Fibroblast of mammary gland (primary cell): ENCODE results near the gene CHTOP.

Source experiments
- DNase-seq: peaks from one replicate; pipeline ENCODE4 v3.0.0-alpha.2; 2010; ENCODE audit warnings: low read depth
- H3K4me3 ChIP-seq: 2 replicates; pipeline ENCODE4 v1.5.1; 2011; ENCODE audit warnings: low read depth, mild to moderate bottlenecking, low read length, moderate library complexity; ENCODE audit not compliant: control insufficient read depth
- TF ChIP-seq, protein P1 (sequence below): conservative IDR thresholded peaks from 2 replicates; pipeline ENCODE4 v1.5.1; 2011; ENCODE audit warnings: low read depth, low read length, inconsistent platforms; ENCODE audit not compliant: control insufficient read depth, insufficient read depth

CHTOP gene

GRCh38 chr1:153597206-153597605 lies 36.7 kb upstream of the CHTOP start:
- TF ChIP-seq, protein P1, sequence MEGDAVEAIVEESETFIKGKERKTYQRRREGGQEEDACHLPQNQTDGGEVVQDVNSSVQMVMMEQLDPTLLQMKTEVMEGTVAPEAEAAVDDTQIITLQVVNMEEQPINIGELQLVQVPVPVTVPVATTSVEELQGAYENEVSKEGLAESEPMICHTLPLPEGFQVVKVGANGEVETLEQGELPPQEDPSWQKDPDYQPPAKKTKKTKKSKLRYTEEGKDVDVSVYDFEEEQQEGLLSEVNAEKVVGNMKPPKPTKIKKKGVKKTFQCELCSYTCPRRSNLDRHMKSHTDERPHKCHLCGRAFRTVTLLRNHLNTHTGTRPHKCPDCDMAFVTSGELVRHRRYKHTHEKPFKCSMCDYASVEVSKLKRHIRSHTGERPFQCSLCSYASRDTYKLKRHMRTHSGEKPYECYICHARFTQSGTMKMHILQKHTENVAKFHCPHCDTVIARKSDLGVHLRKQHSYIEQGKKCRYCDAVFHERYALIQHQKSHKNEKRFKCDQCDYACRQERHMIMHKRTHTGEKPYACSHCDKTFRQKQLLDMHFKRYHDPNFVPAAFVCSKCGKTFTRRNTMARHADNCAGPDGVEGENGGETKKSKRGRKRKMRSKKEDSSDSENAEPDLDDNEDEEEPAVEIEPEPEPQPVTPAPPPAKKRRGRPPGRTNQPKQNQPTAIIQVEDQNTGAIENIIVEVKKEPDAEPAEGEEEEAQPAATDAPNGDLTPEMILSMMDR, result no peak
- no peak overlapping the region for H3K4me3 ChIP-seq
- DNase-seq, result peak; percentile 94

- H3K4me3 ChIP-seq, result no peak overlapping the region
- DNase-seq, result peak; percentile 85
- TF ChIP-seq, protein P1, result no peak
These were observed 35.3 kb upstream of the CHTOP start for GRCh38 chr1:153598309-153599172.

- TF ChIP-seq, protein P1, result no peak
- H3K4me3 ChIP-seq, result no peak overlapping the region
- no peak for DNase-seq
These were observed 34.0 kb upstream of the CHTOP start for GRCh38 chr1:153599847-153600246.

- no peak for DNase-seq
- H3K4me3 ChIP-seq, result no peak overlapping the region
- TF ChIP-seq, protein P1, result no peak
These were observed 31.1 kb upstream of the CHTOP start for GRCh38 chr1:153602749-153603148.

DNA sequence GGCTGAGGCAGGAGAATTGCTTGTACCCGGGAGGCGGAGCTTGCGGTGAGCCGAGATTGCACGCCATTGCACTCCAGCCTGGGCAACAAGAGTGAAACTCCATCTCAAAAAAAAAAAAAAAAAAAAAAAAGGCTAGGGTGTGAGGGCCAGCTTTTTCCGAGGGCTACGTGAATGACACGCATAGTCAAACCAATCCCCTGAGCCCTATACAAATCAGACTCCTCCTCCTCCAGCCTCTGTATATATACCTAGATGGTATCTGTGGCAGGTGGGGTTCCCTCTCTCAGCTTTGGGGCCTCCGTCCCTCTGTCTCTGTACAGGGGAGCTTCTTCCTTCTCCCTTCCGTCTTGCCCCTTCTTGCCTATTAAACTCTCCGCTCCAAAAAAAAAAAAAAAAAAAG lies 27.7 kb upstream of the CHTOP start:
- TF ChIP-seq, protein P1, result no peak
- no peak for DNase-seq
- H3K4me3 ChIP-seq, result no peak overlapping the region

GRCh38 chr1:153607381-153607780 lies 26.5 kb upstream of the CHTOP start:
- no peak for DNase-seq
- TF ChIP-seq, protein P1, result no peak
- H3K4me3 ChIP-seq, result no peak overlapping the region

GRCh38 chr1:153608089-153608682 lies 25.7 kb upstream of the CHTOP start:
- H3K4me3 ChIP-seq, result peak overlapping the region; percentile 94
- TF ChIP-seq, protein P1, result no peak
- no peak for DNase-seq
